GM21737 (cell line): ENCODE measurements around the gene CPXM1.

Experiments used
- ATAC-seq: cut with Tn5 transposase; IDR thresholded peaks from one replicate; pipeline ENCODE4 v1.9.1; 2021; ENCODE audit warnings: mild to moderate bottlenecking, moderate library complexity; ENCODE audit not compliant: unreplicated experiment

Gene CPXM1

DNA sequence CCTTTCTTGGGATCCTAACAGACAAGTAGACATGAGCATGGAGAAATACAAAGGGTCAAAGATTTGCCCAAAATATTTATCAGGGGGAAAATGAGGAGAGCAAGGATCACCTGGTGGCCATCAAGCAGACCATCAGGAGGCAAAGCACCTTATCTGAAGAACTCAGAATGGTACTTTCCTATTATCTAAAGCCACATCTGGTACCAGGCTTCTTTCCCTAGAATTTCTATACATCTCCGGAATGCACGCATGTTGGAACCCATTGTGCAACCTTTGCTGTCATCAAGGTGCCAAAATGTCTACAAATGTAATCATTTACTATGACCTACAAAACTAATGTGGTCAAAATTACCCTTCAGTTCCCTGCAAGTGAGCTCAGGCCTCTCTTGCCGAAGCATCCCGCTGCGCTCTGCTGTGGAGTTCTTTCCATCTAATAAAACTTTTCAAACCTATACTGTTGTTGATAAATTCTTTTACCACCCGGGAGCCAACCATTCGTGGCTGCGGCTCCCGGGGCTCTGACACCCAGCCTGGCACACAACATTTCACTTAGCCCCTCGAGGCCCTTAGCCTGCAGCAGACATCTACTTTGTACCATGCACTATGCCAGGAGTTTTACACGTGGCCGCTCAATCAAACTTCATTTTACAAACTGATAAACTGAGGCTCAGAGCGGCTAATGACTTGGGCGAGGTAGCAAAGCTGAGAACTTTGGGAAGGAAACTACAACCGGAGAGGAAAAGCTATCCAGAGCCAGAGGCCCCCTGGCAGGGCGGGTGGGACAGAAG lies 3.8 kb upstream of the CPXM1 start:
- ATAC-seq: no peak

DNA sequence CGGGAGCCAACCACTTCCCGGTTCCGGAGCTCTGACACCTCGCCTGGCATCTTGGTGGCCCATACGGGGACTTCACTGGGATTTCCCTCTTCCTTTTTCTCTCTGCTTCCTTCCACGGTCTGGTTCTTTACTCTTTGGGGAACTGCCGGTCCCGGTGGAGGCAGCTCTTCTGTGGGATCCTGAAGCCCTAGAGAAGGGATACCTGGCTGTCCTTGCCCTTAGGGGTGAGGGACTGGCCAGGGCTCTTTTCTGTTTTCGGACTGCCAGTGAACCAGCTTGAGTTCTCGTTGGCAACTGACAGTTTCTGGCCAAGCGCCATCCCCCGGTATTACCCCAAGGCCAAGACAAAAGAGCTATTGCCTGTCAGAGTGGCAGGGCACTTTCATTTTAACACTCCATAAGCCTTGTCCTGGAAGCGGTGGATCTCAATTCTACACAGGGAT lies 880 bp upstream of the CPXM1 start:
- ATAC-seq: no peak

DNA sequence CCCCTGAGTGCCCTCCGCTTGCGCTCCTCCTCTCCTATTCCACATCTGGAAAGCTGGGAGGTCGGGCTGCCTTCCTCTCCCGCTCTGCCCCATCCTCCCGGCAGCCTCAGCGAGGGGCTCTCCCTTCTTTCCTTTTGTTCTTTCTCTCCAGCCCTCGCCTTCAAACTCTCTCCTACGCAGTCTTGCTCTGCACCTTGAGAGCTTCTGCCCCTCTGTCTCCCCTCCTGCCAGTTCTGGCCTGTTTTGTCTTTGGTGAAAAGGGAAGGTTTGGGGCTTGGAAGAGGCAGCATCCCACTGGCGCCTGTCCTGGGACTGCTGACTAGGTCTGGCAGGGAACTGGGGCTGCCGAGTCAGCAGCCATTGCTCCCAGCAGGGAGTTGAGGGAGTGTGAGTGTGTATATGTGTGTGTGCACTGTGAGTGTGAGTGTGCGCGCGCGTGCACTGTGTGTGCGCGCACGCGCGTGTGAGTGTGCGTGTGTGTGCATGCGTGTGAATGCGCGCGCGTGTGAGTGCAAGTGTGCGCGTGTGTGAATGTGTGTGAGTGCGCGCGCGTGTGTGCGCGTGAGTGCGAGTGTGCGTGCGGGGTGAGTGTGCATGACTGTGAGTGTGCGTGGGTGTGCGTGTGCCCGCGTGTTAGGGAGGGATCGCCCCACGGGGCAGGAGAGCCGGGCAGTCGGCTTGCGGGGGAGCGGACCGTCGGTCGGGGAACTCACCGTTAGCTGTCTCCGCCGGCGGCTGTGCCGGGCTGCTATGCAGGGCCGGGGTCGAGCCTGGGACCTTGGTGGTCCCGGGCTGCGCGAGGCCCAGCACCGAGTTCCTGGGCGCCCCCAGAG lies 523 bp downstream of the CPXM1 start:
- ATAC-seq: peak; percentile 21

DNA sequence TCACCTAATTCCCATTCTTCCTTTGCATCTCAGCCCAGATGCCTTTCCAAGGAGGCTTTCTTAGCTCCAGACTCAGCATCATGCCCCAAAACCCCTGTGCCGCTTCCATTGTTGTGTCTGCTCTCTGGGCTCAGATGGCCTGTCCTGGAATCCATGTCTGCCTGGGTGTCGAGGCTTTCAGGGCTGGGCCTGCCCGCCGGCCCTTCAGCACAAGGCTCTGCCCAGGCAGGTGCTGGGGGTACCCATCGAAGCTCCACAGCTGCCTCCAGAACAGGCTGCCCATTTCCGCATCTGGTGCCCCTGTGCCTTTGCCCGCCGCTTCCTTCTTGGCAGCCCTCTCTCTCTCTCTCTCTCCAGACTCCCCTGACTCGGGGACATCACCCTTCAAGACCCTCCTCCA lies 1.2 kb downstream of the CPXM1 start:
- no peak for ATAC-seq

- ATAC-seq: no peak
These were observed 1.6 kb downstream of the CPXM1 start for GRCh38 chr20:2798814-2799213.

DNA sequence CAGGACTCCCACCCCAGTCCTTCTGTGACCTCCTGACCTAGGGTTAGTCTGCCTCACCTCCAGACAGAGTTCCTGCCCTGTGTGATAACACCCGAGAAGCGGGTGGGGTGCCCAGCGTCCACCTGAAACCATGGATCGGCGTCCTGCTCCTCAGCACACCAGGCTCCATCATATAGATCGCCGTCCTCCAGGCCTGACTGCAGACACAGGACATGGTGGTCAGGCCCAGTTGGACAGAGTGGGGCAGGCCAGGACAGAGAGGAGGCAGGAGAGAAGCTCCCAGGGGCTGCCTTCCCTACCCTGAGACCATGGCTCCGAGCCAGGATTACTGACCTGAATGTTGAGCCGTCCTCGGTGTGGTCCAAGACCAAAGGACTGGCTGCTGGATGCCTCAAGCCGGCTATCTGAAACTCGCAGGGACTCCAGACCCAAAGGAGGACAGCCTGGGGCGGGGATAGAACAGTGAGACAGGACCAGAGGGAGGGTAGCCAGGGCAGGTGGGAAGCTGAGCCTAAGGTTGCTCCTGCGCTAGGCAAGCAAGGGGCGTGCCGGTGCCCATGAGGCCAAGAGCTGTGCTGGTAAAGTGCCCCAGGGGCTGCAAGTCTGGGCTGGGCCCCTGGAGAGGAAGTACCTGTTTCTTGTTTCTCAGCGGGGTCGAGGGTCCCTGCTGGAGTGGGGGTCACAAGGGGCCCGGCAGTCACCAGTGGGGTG lies 2.2 kb downstream of the CPXM1 start:
- ATAC-seq: no peak

DNA sequence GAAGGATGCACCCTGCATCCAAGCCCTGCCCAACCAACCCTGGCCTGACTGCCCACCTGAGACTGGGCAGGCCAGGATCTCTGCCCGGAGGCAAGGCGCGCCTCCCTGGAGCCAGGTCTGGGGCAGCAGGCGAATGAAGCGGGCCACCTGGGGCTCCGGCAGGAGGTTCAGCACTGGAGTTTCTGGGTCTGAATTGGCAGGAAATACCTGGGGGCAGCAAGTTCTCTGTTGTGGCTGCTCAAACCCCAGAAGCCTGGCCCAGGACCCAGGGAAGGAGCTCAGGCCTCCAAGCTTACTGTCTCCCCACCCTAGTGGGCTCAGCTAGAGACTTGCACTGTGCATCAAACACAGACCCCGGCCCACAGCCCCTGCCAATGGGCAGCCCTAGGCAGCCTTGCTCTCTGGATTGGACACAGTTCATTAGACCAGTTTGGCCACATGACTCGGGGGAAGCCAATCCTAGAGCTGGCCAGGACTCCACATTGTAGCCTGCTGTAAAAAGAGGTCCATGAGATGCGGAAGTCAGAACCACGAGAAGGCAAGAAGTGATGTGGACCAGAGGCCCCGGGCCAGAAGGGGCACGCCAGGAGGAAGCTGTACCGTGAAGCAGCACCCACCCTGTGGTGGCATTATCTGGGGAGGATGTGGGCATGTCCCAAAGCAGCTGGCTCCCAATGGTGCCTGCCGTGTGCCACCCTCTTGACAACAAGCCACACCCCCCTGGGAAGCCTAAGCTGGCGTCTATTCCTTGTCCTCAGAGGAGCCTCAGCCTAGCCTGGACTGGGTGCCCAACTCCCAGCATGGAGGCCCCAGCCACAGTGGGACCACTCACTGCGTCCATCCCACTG lies 3.1 kb downstream of the CPXM1 start:
- ATAC-seq: no peak

DNA sequence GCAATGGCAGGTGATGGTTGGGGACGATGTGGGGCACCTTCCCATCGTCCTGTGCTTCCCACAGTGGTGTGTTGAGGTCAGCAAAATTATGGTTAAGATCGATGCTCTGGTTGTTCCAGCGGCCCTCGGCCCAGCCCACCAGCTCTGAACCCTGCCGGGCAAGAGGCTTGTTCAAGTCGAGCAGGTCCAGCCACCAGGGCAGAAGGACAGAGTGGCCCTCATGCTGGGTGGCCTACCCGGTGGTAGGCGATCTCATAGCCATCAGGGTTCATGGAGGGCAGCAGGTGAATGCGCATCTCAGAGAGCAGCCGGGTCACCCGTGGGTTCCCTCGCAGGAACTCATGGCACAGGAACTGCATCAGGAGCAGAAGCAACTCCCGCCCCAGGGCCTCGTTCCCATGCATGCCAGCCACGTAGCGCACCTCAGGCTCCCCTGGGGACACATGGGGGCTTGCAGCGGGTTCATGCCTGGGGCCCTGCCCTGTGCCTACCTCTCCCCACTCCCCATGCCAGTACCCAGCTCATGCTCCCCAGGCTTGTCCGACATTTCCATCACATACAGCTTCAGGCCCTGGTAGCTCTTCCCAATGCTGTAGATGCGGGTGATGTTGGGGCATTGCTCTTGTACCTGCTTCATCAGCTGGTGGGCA lies 4.3 kb downstream of the CPXM1 start:
- no peak for ATAC-seq

- no peak for ATAC-seq
These were observed 5.0 kb downstream of the CPXM1 start for GRCh38 chr20:2795451-2795850.

- no peak for ATAC-seq
These were observed 5.5 kb downstream of the CPXM1 start for GRCh38 chr20:2794866-2795447.

DNA sequence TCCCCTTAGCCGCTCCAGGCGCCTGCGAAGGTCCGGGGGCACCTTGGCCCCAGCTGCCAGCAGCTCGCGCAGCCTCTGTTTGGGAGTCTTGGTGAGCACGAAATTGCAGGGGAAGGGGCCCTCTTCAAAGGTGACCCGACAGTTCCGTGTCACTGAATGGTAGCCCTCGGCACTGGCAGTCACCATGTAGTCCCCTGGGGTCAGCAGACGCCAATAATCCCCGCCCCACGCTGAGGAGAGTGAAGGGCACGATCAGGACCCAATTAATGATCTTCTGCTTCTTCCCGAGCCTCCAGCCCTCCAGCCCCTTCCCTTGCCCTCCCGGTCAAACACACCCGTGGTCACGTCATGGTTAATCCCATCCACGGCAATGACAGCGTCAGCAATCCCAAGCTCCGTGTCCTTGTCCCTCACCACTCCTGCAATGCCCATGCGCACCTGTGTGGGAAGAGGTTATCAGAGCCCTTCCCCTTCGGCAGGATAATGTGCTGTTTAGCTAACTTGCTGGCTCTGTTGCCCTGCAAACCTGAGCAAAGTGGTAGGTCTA lies 6.2 kb downstream of the CPXM1 start:
- no peak for ATAC-seq

DNA sequence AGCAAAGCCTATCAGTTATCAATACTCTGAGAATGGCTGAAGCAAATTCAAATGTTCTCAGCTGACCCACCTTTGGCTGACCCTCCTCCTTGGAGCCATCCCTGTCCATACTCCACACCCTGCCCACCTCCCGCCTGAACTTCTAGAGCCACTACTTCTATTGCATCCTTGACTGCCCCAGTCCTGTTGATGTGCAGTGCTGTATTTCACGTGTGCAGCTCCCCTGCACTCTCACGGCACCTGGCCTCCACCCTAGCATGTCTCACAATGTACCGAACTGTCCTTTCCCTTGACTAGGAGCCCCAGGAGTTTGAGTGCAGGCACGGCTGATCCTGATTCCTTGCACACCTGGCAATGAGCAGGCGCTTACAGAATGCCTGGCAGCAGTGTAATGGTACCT lies 7.0 kb downstream of the CPXM1 start:
- no peak for ATAC-seq

DNA sequence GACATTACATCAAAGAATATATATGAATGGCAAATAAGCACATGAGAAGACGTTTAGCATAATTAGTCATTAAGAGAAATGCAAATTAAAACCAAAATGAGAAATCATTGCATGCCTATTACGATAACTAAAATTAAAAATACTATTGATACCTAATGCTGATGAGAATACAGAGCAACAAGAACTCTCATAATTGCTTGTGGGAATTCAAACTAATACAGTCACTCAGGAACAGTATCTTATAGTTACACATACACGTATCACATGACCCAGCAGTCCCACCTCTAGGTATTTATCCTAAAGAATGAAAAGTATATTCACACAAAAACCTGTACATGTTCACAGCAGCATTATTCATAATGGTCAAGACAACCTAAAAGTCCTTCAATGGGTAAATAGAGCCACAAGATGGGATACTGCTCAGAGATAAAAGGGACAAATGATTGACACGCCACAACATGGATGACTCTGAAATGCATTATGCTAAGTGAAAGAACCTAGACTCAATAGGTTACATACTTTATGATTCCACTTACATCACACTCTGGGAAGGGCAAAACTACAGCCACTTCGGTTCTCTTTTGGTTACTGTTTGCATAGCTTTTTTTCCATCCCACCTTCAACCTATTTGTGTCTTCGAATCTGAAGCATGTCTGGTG lies 16.4 kb downstream of the CPXM1 start:
- ATAC-seq: no peak

DNA sequence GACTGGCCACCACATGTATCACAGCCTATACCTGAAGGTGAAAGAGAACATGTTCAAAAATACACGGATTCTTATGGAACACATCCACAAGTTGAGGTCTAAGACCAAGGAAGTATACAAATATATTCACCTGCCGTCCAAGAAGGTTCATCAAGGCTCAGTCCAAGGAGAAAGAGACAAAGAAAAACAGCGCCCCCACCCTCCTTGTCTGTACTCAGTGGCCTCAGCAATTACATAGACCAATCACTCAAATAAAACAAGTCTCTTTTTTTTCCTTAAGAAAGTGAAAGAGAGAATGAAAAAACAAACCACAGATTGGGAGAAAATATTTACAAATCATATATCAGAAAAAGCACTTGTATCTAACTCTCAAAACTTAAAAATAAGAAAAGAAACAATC lies 19.5 kb downstream of the CPXM1 start:
- ATAC-seq: no peak

DNA sequence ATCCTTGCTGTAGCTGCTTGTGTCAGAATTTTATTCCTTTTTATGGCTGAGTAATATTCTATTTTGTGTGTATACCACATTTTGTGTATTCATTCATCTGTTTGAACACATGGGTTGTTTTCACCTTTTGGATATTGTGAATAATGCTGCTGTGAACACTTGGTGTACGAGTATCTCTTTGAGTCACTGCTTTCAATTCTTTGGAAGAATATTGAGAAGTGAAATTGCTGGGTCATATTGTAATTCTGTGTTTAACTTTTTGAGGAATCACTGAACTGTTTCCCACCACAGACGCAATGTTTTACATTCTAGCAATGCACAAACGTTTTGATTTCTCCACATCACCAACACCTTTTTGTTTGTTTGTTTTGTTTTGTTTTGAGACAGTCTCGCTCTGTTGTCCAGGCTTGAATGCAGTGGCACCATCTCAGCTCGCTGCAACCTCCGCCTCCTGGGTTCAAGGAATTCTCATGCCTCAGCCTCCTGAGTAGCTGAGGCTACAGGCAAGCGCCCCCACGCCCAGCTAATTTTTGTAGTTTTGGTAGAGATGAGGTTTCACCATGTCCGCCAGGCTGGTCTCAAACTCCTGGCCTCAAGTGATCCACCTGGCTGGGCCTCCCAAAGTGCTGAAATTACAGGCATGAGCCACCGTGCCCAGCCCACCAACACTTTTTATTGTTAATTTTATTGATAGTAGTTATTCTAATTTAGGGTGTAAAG lies 21.7 kb downstream of the CPXM1 start:
- ATAC-seq: no peak

DNA sequence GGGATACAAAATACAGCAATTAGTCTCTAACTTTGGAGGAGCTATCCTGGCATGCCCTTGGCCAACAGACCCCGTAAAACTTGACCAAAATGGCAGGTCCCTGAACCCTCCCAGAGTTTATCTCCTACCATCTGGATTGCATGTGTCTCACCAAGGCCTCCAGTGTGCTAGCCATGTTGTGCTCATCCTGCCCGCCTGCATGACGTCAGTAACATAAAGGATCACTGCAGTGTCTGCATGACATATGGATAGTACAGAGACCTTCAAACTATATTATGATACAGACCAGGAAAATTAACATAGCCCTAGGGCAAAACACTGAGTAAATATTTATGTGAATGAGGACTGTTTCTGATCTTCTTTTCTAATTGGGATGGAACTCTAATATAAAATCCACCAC lies 25.3 kb downstream of the CPXM1 start:
- ATAC-seq: no peak

DNA sequence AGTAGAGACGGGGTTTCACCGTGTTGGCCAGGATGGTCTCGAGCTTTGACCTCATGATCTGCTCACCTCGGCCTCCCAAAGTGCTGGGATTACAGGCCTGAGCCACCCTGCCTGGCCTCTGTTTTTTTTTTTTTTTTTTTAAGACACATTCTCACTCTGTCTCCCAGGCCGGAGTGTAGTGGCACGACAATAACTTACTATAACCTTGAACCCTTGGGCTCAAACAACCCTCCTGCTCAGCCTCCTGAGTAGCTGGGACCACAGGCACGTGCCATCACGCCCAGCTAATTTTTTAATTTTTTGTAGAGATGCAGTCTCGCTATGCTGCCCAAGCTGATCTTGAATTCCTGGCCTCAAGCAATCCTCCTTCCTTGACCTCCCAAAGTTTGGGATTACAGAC lies 26.6 kb downstream of the CPXM1 start:
- no peak for ATAC-seq

DNA sequence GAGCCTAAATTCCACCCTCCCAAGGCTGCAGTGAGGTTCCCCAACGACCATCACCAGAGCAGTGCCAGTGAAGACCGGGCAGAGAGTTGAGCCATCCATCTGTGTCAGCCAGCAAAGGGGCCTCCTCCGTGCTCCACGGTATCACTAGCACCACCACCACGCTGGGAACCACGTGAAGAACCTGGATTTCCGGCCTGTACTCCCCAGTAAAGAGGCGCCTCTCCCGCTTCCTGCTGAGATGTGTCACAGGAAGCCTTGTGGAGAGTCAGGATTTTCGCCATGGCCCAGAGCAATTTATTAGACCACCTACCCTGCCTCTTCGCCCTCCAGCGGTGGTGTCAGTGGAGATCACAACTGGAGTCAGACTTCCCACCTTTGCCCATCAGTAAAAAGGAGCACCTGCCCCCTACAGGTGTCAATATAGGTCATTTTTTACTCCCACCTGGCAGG lies 28.8 kb downstream of the CPXM1 start:
- ATAC-seq: no peak
